Measurements from ENCODE around the gene POMT1.

GRCh38 chr9:131529597-131530545 lies 27.2 kb downstream of the POMT1 start:
- no peak for TF ChIP-seq CTCF (conservative IDR thresholded peaks at IDR 0.05; ENCODE audit: low read length)
- no peak for TF ChIP-seq EZH2phosphoT487 (IDR thresholded peaks at IDR 0.05; ENCODE audit: borderline replicate concordance, low read depth, low read length)
